ENCODE measurements around the gene GRK1. TPM values are rescaled to one million over a fixed set of nuclear protein-coding genes. Genes with fewer than 3 reads are reported as not detected.

GRK1 gene
- total and polyA plus RNA-seq, 2 of the 4 experiments (the other 2 are of a cell fraction): not detected

GRCh38 chr13:113786262-113786841 is 119.3 kb downstream of the GRK1 start:
- no peak overlapping the region for H3K27ac ChIP-seq (ENCODE audit: insufficient read depth, low read length)
- peak overlapping the region; percentile 3; the same call in 1 of the 2 replicates for H3K14ac ChIP-seq (replicated peaks; ENCODE audit: low read depth, low read length)
- H2AFZ ChIP-seq (replicated peaks; ENCODE audit: low read length, poor library complexity): peak overlapping the region; percentile 71
- peak overlapping the region; percentile 31 for H3K4ac ChIP-seq (ENCODE audit: low read depth, low read length)
- peak overlapping the region; percentile 97 for H2AK5ac ChIP-seq (ENCODE audit: low read depth, low read length)
- no peak overlapping the region for H3K4me3 ChIP-seq (ENCODE audit: insufficient read depth, low read depth, low read length)
- no peak overlapping the region for H2AK9ac ChIP-seq (replicated peaks; ENCODE audit: low read depth, low read length, poor library complexity)
- TF ChIP-seq, protein P1, sequence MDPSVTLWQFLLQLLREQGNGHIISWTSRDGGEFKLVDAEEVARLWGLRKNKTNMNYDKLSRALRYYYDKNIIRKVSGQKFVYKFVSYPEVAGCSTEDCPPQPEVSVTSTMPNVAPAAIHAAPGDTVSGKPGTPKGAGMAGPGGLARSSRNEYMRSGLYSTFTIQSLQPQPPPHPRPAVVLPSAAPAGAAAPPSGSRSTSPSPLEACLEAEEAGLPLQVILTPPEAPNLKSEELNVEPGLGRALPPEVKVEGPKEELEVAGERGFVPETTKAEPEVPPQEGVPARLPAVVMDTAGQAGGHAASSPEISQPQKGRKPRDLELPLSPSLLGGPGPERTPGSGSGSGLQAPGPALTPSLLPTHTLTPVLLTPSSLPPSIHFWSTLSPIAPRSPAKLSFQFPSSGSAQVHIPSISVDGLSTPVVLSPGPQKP (IDR thresholded peaks at IDR 0.05; ENCODE audit: borderline replicate concordance, low read depth, low read length): no peak
- TF ChIP-seq BHLHE40 (IDR thresholded peaks at IDR 0.05; ENCODE audit: low read depth, low read length) (no peak), NFE2L2 (IDR thresholded peaks at IDR 0.05; ENCODE audit: low read depth, low read length) (no peak), FOS (IDR thresholded peaks at IDR 0.05; ENCODE audit: low read depth, low read length) (no peak)
- H3K9me1 ChIP-seq (ENCODE audit: insufficient read depth, low read length): peaks cover 10% of the 10 kb centered on the region
- no peak overlapping the region for H4K91ac ChIP-seq (ENCODE audit: insufficient read depth, low read depth, low read length)
- H4K5ac ChIP-seq (ENCODE audit: low read depth, low read length): no peak overlapping the region
- no peak overlapping the region for H3K23ac ChIP-seq (ENCODE audit: low read depth, low read length)
- no peak overlapping the region for H3K56ac ChIP-seq (ENCODE audit: extremely low read depth, insufficient read depth, low read length)
- dilution Hi-C loops (cut with HindIII; ENCODE audit: low sequenced_read_pairs, unreplicated experiment) (no loop called here), intact Hi-C loops (cut with micrococcal nuclease) (no loop called here), in situ Hi-C loops (cut with MboI; ENCODE audit: low sequenced_read_pairs) (no loop called here)
- 82% methylated on average over 10 of the region's 17 CpGs; no CpG with 5 or more reads in 1 of the 2 experiments for WGBS, 2 experiments (ENCODE audit: extremely low coverage in 2 of 2, insufficient read length in 1 of 2)
- H3K9ac ChIP-seq (ENCODE audit: low read depth, low read length): no peak overlapping the region
- peaks cover 7% of the 10 kb centered on the region; the same call in 1 of the 2 replicates for H4K20me1 ChIP-seq (ENCODE audit: insufficient read depth, low read length)
- H3K4me2 ChIP-seq (ENCODE audit: low read depth, low read length): no peak overlapping the region
- peaks cover 11% of the 10 kb centered on the region for H3K27me3 ChIP-seq (ENCODE audit: control insufficient read depth, insufficient read depth, low read length)
- ChIA-PET CTCF (no interaction called here), POLR2A (ENCODE audit: unreplicated experiment) (no interaction called here)
- peak overlapping the region; percentile 2; the same call in 2 of the 3 replicates for H2BK15ac ChIP-seq (ENCODE audit: low read depth, low read length)
- peak overlapping the region; percentile 5; the same call in 1 of the 2 replicates for H2BK120ac ChIP-seq (ENCODE audit: low read depth, low read length)
- no peak overlapping the region for H3K18ac ChIP-seq (ENCODE audit: low read depth, low read length)
- peaks cover 6% of the 10 kb centered on the region; the same call in 1 of the 2 replicates for H3K4me1 ChIP-seq (ENCODE audit: control insufficient read depth, insufficient read depth, low read length)
- DNase-seq: peak; percentile 76
- H3K36me3 ChIP-seq (ENCODE audit: control insufficient read depth, insufficient read depth, low read length): no peaks in the 10 kb centered on the region
- no peak for ATAC-seq (ENCODE audit: low read depth)
- no peak overlapping the region for H2BK20ac ChIP-seq (ENCODE audit: low read depth, low read length)
- no TSS peak for BruUV-seq (replicated peaks)
- no peak overlapping the region; a peak in 1 of 4 replicates for H4K8ac ChIP-seq (ENCODE audit: low read depth in 2 of 2, low read length in 2 of 2)
- peaks cover 0 to 5% of the 10 kb centered on the region in 2 experiments; a peak in 1 of 4 replicates for H3K79me1 ChIP-seq (ENCODE audit: low read depth in 1 of 2, low read length in 2 of 2)
- peak overlapping the region; percentile 10 for H2BK5ac ChIP-seq (ENCODE audit: low read depth, low read length, poor library complexity, severe bottlenecking)
- peaks cover 4% of the 10 kb centered on the region for H3K9me3 ChIP-seq (ENCODE audit: control insufficient read depth, insufficient read depth, low read length)

Other genes starting within 250 kb of the GRK1 start
- gene ADPRHL1, start 213.7 kb upstream of the GRK1 start, total RNA-seq (2012; rRNA removed): 0.28 and 0.36 TPM in 2 replicates
- 0.67 and 0.69 TPM in 2 replicates for gene ADPRHL1, start 213.7 kb upstream of the GRK1 start, polyA plus RNA-seq (2012; rRNA removed)
- gene DCUN1D2, start 176.5 kb upstream of the GRK1 start, total RNA-seq (2012; rRNA removed): 6.9 and 8.1 TPM in 2 replicates
- gene DCUN1D2, start 176.5 kb upstream of the GRK1 start, polyA plus RNA-seq (2012; rRNA removed): 7.9 and 11.5 TPM in 2 replicates
- gene TFDP1, start 82.5 kb upstream of the GRK1 start, total RNA-seq (2012; rRNA removed): 59.2 and 59.3 TPM in 2 replicates
- 97.0 and 97.8 TPM in 2 replicates for gene TFDP1, start 82.5 kb upstream of the GRK1 start, polyA plus RNA-seq (2012; rRNA removed)
- not detected in 2 replicates for gene ATP4B, start 9.0 kb upstream of the GRK1 start, total RNA-seq (2012; rRNA removed)
- gene ATP4B, start 9.0 kb upstream of the GRK1 start, polyA plus RNA-seq (2012; rRNA removed): not detected in 2 replicates
- gene TMEM255B, start 92.0 kb downstream of the GRK1 start, total RNA-seq (2012; rRNA removed): 0.36 and 0.83 TPM in 2 replicates
- 0.94 and 1.1 TPM in 2 replicates for gene TMEM255B, start 92.0 kb downstream of the GRK1 start, polyA plus RNA-seq (2012; rRNA removed)
- 212 and 220 TPM in 2 replicates for gene GAS6, start 196.9 kb downstream of the GRK1 start, total RNA-seq (2012; rRNA removed)
- gene GAS6, start 196.9 kb downstream of the GRK1 start, polyA plus RNA-seq (2012; rRNA removed): 795 and 823 TPM in 2 replicates

All from IMR-90 (cell line).